ENCODE measurements around the gene IRGQ.

- no peak for TF ChIP-seq ZNF384 (IDR thresholded peaks at IDR 0.05)
- no peak for TF ChIP-seq SP1 (IDR thresholded peaks at IDR 0.05)
- TF ChIP-seq FOXM1 (IDR thresholded peaks at IDR 0.05; ENCODE audit: borderline replicate concordance), result no peak
- no peak for TF ChIP-seq BHLHE40 (IDR thresholded peaks at IDR 0.05; ENCODE audit: borderline replicate concordance)
- TF ChIP-seq ELF4 (IDR thresholded peaks at IDR 0.05), result no peak
- TF ChIP-seq ARNT (IDR thresholded peaks at IDR 0.05), result no peak
- TF ChIP-seq SUZ12 (IDR thresholded peaks at IDR 0.05), result no peak
- no peak for TF ChIP-seq FOXA1 (IDR thresholded peaks at IDR 0.05)
- TF ChIP-seq NFRKB (IDR thresholded peaks at IDR 0.05), result no peak
- no peak for TF ChIP-seq HDGF (IDR thresholded peaks at IDR 0.05; ENCODE audit: borderline replicate concordance)
- no peak for TF ChIP-seq FOXK2 (IDR thresholded peaks at IDR 0.05)
Measured at GRCh38 chr19:43538922-43539321, 57.0 kb downstream of the IRGQ start.

Data from HEK293T (cell line).